ENCODE results near the gene CCDC188.

Gene CCDC188

GRCh38 chr22:20181194-20181883 is 30.5 kb upstream of the CCDC188 start:
- H3K27ac ChIP-seq (replicated peaks): no peak overlapping the region
- TF ChIP-seq SPI1 (IDR thresholded peaks at IDR 0.05; ENCODE audit: borderline replicate concordance, low read depth) (no peak), REST (IDR thresholded peaks at IDR 0.05; ENCODE audit: insufficient replicate concordance, low read depth) (no peak), GABPA (IDR thresholded peaks at IDR 0.05; ENCODE audit: low read depth) (no peak), POLR2AphosphoS5 (IDR thresholded peaks at IDR 0.05; ENCODE audit: low read depth) (no peak)
- TF ChIP-seq, protein P1, sequence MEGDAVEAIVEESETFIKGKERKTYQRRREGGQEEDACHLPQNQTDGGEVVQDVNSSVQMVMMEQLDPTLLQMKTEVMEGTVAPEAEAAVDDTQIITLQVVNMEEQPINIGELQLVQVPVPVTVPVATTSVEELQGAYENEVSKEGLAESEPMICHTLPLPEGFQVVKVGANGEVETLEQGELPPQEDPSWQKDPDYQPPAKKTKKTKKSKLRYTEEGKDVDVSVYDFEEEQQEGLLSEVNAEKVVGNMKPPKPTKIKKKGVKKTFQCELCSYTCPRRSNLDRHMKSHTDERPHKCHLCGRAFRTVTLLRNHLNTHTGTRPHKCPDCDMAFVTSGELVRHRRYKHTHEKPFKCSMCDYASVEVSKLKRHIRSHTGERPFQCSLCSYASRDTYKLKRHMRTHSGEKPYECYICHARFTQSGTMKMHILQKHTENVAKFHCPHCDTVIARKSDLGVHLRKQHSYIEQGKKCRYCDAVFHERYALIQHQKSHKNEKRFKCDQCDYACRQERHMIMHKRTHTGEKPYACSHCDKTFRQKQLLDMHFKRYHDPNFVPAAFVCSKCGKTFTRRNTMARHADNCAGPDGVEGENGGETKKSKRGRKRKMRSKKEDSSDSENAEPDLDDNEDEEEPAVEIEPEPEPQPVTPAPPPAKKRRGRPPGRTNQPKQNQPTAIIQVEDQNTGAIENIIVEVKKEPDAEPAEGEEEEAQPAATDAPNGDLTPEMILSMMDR (IDR thresholded peaks at IDR 0.05; ENCODE audit: insufficient read depth, low read length): no peak
- no peak overlapping the region for H3K4me3 ChIP-seq (replicated peaks; ENCODE audit: insufficient read depth, low read length)
- no peak for DNase-seq (ENCODE audit: low read depth in 1 of 2, low spot score in 1 of 2)
- H3K27me3 ChIP-seq (ENCODE audit: insufficient read depth, poor library complexity, severe bottlenecking): no peaks in the 10 kb centered on the region

- no peak for DNase-seq (ENCODE audit: low read depth in 1 of 2, low spot score in 1 of 2)
- Histone ChIP-seq H3K27ac (replicated peaks) (no peak overlapping the region), H3K27me3 (ENCODE audit: insufficient read depth, poor library complexity, severe bottlenecking) (no peaks in the 10 kb centered on the region), H3K4me3 (replicated peaks; ENCODE audit: insufficient read depth, low read length) (no peak overlapping the region)
- TF ChIP-seq REST (IDR thresholded peaks at IDR 0.05; ENCODE audit: insufficient replicate concordance, low read depth) (no peak), POLR2AphosphoS5 (IDR thresholded peaks at IDR 0.05; ENCODE audit: low read depth) (no peak), GABPA (IDR thresholded peaks at IDR 0.05; ENCODE audit: low read depth) (no peak), SPI1 (IDR thresholded peaks at IDR 0.05; ENCODE audit: borderline replicate concordance, low read depth) (no peak)
- TF ChIP-seq, protein P1 (IDR thresholded peaks at IDR 0.05; ENCODE audit: insufficient read depth, low read length): no peak
Observed at GRCh38 chr22:20180640-20181039, 29.8 kb upstream of the CCDC188 start.

GRCh38 chr22:20180245-20180630 is 29.4 kb upstream of the CCDC188 start:
- H3K27me3 ChIP-seq (ENCODE audit: insufficient read depth, poor library complexity, severe bottlenecking): no peaks in the 10 kb centered on the region
- TF ChIP-seq POLR2AphosphoS5 (IDR thresholded peaks at IDR 0.05; ENCODE audit: low read depth) (no peak), REST (IDR thresholded peaks at IDR 0.05; ENCODE audit: insufficient replicate concordance, low read depth) (no peak), SPI1 (IDR thresholded peaks at IDR 0.05; ENCODE audit: borderline replicate concordance, low read depth) (no peak), GABPA (IDR thresholded peaks at IDR 0.05; ENCODE audit: low read depth) (no peak)
- TF ChIP-seq, protein P1 (IDR thresholded peaks at IDR 0.05; ENCODE audit: insufficient read depth, low read length): no peak
- H3K4me3 ChIP-seq (replicated peaks; ENCODE audit: insufficient read depth, low read length): no peak overlapping the region
- no peak overlapping the region for H3K27ac ChIP-seq (replicated peaks)
- DNase-seq (ENCODE audit: low read depth in 1 of 2, low spot score in 1 of 2): no peak
